ENCODE data around the gene MGAT3.
"Not testable (repeated sequence)": the region's sequence is repeated elsewhere in the genome, so short reads cannot be mapped to it uniquely, and the experiment has no call there.

Gene MGAT3

GRCh38 chr22:39494471-39495120, 37.8 kb downstream of the MGAT3 start:
- DNase-seq, result no peak

GRCh38 chr22:39496131-39496838, 39.5 kb downstream of the MGAT3 start:
- peak in 1 of 3 experiments; percentile 12 for DNase-seq

GRCh38 chr22:39497429-39497828, 40.6 kb downstream of the MGAT3 start:
- DNase-seq, result no peak

GRCh38 chr22:39498368-39498767, 41.6 kb downstream of the MGAT3 start:
- peak in 2 of 3 experiments; percentile 66 to 82 for DNase-seq

GRCh38 chr22:39498802-39499201, 42.0 kb downstream of the MGAT3 start:
- DNase-seq, result peak in 1 of 3 experiments; percentile 76

- no peak for DNase-seq
Observed at GRCh38 chr22:39500101-39500500, 43.3 kb downstream of the MGAT3 start.

- no peak for DNase-seq
Observed at GRCh38 chr22:39501644-39502108, 44.9 kb downstream of the MGAT3 start.

GRCh38 chr22:39502109-39502788, 45.4 kb downstream of the MGAT3 start, which contains the start of gene MIEF1:
MIEF1 (plus strand) TSS chr22:39502290; CDS start chr22:39511295, 9,005 bp downstream.
- DNase-seq, result peak; percentile 84 to 93 (median 86)

- no peak for DNase-seq
Observed at GRCh38 chr22:39502789-39503409, 46.1 kb downstream of the MGAT3 start.

GRCh38 chr22:39503630-39504029, 46.8 kb downstream of the MGAT3 start:
- no peak for DNase-seq

- no peak for DNase-seq
Observed at GRCh38 chr22:39504071-39504470, 47.3 kb downstream of the MGAT3 start.

- DNase-seq, result not testable (repeated sequence)
Observed at GRCh38 chr22:39507021-39507420, 50.2 kb downstream of the MGAT3 start.

GRCh38 chr22:39508393-39508792, 51.6 kb downstream of the MGAT3 start:
- DNase-seq, result no peak

- DNase-seq, result no peak
Observed at GRCh38 chr22:39510529-39511149, 53.8 kb downstream of the MGAT3 start.

GRCh38 chr22:39511226-39511625, 54.4 kb downstream of the MGAT3 start:
- no peak for DNase-seq

- DNase-seq, result no peak
Observed at GRCh38 chr22:39512026-39512425, 55.2 kb downstream of the MGAT3 start.

- DNase-seq, result no peak
Observed at GRCh38 chr22:39513791-39514190, 57.0 kb downstream of the MGAT3 start.

GRCh38 chr22:39514373-39514973, 57.7 kb downstream of the MGAT3 start:
- peak in 1 of 3 experiments; percentile 16 for DNase-seq

GRCh38 chr22:39515266-39516050, 58.6 kb downstream of the MGAT3 start:
- no peak for DNase-seq

GRCh38 chr22:39517470-39517869, 60.7 kb downstream of the MGAT3 start:
- no peak for DNase-seq

GRCh38 chr22:39518144-39518786, 61.5 kb downstream of the MGAT3 start:
- DNase-seq, result no peak
